Body of pancreas (tissue), 4 donors: ENCODE results near the gene SIGLEC8. TPM values are rescaled to one million over a fixed set of nuclear protein-coding genes. Genes with fewer than 3 reads are reported as not detected.

Experiments used
- ATAC-seq: fragments of 150-250 bp; one replicate; pipeline ENCODE4 v1.9.1; 2016
- DNase-seq, 4 donors: peaks; one replicate each; pipeline ENCODE4 v3.0.0-alpha.2; 2019
- H3K27ac ChIP-seq, 4 donors: fragments of 200-600 bp; sonication (generic); 1 replicate in 3 of 4; 2 replicates in 1 of 4; pipeline versions ENCODE4 v1.5.1 to v1.6.1; 2016 to 2019; ENCODE audit warnings: mild to moderate bottlenecking in 1 of 4, mixed read lengths in 1 of 4, moderate library complexity in 1 of 4
- H3K27me3 ChIP-seq, 2 donors: fragments of 200-600 bp; sonication (generic); one replicate each; pipeline ENCODE4 v1.6.0; 2016; ENCODE audit warnings: mild to moderate bottlenecking in 1 of 2
- H3K36me3 ChIP-seq, 2 donors: fragments of 200-600 bp; sonication (generic); replicated peaks in 1 of 2; 2 replicates each; pipeline ENCODE4 v1.5.1; 2016; ENCODE audit warnings: low read depth in 2 of 2; ENCODE audit not compliant: insufficient read depth in 1 of 2
- H3K4me1 ChIP-seq: fragments of 200-600 bp; sonication (generic); one replicate; pipeline ENCODE4 v1.6.0; 2016
- H3K4me3 ChIP-seq, 2 donors: fragments of 200-600 bp; sonication (generic); 1 replicate in 1 of 2; 2 replicates in 1 of 2; pipeline ENCODE4 v1.5.1; 2016 to 2019
- H3K9me3 ChIP-seq, 3 donors: fragments of 200-600 bp; sonication (generic); 1 replicate in 2 of 3; 2 replicates in 1 of 3; pipeline ENCODE4 v1.5.1; 2016
- POLR2A ChIP-seq, 3 donors: fragments of 450-650 bp; IDR thresholded peaks; one replicate each; pipeline ENCODE4 v1.6.1; 2016; ENCODE audit warnings: antibody characterized with exemption in 3 of 3, mild to moderate bottlenecking in 2 of 3
- WGBS, 2 donors: methylation state at CpG; one replicate each; pipeline ENCODE4 v1.1.5; 2017; 5-methylcytosine and 5-hydroxymethylcytosine counted together
- intact Hi-C: fragments of 100-400 bp; cut with DNase I; formaldehyde crosslinking; loops from one replicate; pipeline ENCODE4 v1.15.1; 2023
- total RNA-seq, 2 donors: library from RNA; depleted of rRNA; stranded (reverse); fragments of >200 nt; gene quantifications; one replicate each; pipeline ENCODE4 v1.1.0, GENCODE V29; 2016
- TF ChIP-seq, protein P1 (sequence below), 7 experiments: fragments of 450-650 bp in 4 of 7; fragments of 200-600 bp in 3 of 7; sonication (generic) in 3 of 7; IDR thresholded peaks; one replicate each; pipeline ENCODE4 v1.5.1; 2016 to 2019; ENCODE audit warnings: antibody characterized with exemption in 7 of 7

SIGLEC8 gene
- total RNA-seq, 2 donors from 2014 or later, result 0.52 TPM; not detected in 1

DNA sequence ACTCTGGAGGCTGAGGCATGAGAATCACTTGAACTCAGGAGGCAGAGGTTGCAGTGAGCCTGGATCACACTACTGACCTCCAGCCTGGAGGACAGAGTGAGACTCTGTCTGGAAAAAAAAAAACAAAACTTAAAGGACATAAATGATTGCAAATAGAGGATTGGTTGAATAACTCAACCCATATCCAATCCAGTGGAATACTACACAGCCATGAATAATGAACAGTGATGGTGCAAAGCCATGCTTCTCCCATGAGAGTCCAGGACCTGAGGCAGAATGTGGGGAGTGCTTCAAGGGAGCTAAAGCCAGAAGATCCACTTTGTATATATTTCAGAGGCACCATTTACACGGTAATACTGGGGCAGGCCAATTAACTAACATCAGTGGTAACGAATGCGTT is 17.9 kb upstream of the SIGLEC8 start:
- TF ChIP-seq, protein P1, sequence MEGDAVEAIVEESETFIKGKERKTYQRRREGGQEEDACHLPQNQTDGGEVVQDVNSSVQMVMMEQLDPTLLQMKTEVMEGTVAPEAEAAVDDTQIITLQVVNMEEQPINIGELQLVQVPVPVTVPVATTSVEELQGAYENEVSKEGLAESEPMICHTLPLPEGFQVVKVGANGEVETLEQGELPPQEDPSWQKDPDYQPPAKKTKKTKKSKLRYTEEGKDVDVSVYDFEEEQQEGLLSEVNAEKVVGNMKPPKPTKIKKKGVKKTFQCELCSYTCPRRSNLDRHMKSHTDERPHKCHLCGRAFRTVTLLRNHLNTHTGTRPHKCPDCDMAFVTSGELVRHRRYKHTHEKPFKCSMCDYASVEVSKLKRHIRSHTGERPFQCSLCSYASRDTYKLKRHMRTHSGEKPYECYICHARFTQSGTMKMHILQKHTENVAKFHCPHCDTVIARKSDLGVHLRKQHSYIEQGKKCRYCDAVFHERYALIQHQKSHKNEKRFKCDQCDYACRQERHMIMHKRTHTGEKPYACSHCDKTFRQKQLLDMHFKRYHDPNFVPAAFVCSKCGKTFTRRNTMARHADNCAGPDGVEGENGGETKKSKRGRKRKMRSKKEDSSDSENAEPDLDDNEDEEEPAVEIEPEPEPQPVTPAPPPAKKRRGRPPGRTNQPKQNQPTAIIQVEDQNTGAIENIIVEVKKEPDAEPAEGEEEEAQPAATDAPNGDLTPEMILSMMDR (IDR thresholded peaks at IDR 0.05), result no peak
- TF ChIP-seq POLR2A (IDR thresholded peaks at IDR 0.05), result no peak
- Histone ChIP-seq H3K36me3 (no peaks in the 10 kb centered on the region), H3K9me3 (no peaks in the 10 kb centered on the region), H3K27ac (no peak overlapping the region), H3K4me1 (no peaks in the 10 kb centered on the region), H3K4me3 (no peak overlapping the region), H3K27me3 (no peaks in the 10 kb centered on the region)
- no peak for ATAC-seq
- intact Hi-C loops, result loop anchor here (10.0 kb wide), 1 partner anchor 179 kb away; no protein-coding TSS in a partner anchor
- DNase-seq, result no peak
- WGBS, 2 donors, result 77 to 86% methylated on average over 3 of the region's 3 CpGs

DNA sequence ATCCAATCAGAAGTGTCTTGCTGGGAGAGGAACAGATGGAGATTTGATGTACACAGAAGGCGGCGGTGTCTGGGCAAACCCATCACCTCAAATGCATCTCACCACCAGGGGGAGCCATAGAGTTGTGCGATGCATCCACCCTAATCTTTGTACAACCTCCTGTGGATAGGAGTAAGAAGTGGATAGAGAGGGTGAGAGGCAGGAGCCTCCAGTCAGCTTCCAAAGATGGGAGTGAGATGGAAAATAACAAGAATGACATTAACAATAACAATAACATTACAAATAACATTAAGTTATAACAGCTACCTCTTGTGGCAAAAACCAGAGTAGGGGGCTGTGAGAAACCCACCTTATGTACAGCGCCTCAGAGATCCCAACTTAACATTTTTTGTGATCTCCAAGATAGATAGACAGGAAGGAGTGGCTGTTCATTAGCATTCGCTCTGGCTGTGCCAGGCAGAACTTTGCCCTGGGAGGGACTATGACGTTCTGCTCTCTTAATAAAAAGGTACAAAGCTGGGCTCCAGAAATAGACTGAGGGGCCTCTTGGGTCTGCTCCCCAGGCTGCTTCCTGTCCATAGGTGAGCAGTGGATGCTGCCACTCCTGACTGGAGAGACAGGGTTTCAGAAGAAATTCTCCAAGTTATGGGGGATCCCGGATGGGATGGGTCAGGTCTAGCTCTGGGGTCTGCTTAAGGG is 14.9 kb upstream of the SIGLEC8 start:
- Histone ChIP-seq H3K4me1 (no peaks in the 10 kb centered on the region), H3K36me3 (no peaks in the 10 kb centered on the region), H3K27me3 (no peaks in the 10 kb centered on the region), H3K9me3 (no peaks in the 10 kb centered on the region), H3K4me3 (no peak overlapping the region), H3K27ac (no peak overlapping the region)
- DNase-seq, result peak; percentile 74 to 83 (median 78)
- intact Hi-C loops, result loop anchor here (10.0 kb wide), 1 partner anchor 182 kb away; no protein-coding TSS in a partner anchor
- 23 to 26% methylated on average over 7 of the region's 7 CpGs for WGBS, 2 donors
- no peak for TF ChIP-seq POLR2A (IDR thresholded peaks at IDR 0.05)
- TF ChIP-seq, protein P1 (IDR thresholded peaks at IDR 0.05), result peak; percentile 68 to 91 (median 72)
- peak; percentile 53 for ATAC-seq

DNA sequence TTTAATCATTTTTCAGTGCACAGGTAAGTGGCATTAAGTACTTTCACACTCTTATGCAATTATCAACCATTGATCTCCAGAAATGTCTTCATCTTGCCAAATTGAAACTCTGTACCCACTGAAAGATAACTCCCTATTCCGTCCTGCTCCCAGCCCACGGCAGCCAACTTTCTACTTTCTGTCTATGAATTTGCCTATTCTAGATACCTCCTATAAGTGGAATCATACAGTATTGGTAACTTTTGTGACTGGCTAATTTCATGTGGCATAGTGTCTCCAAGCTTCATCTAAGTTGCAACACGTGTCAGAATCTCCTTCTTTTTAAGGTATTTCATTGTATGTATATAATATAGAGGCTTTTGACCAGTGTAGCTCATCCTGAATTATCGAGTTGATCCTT is 14.4 kb upstream of the SIGLEC8 start:
- ATAC-seq (no peak), DNase-seq (no peak)
- TF ChIP-seq POLR2A (IDR thresholded peaks at IDR 0.05), result no peak
- TF ChIP-seq, protein P1 (IDR thresholded peaks at IDR 0.05), result no peak
- Histone ChIP-seq H3K4me1 (no peaks in the 10 kb centered on the region), H3K27me3 (no peaks in the 10 kb centered on the region), H3K27ac (no peak overlapping the region), H3K36me3 (no peaks in the 10 kb centered on the region), H3K4me3 (no peak overlapping the region), H3K9me3 (no peaks in the 10 kb centered on the region)
- 4 to 6% methylated on average over 4 of the region's 4 CpGs for WGBS, 2 donors
- intact Hi-C loops, result loop anchor here (10.0 kb wide), 1 partner anchor 182 kb away; no protein-coding TSS in a partner anchor

DNA sequence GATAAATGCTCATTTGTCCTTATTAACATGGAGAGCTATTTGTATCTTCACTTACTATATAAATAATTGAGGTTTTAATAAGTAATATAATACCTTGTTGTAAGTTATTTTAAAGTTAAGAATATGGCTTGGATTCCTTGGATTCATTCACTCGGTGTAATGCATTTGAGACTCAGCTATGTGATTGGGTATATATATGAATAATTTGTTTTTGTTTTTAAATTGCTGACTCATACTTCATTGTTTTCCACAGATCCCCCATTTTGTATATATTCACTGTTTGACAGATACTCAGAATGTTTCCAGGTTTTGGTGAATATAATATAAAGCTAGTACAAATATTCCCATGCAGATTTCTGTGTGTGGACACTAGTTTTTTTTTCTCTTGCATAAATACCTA is 13.3 kb upstream of the SIGLEC8 start:
- DNase-seq (no peak), ATAC-seq (no peak)
- WGBS, 2 donors, result 40 to 44% methylated on average over 1 of the region's 1 CpG
- H3K4me3 ChIP-seq, result no peak overlapping the region
- intact Hi-C loops, result loop anchor here (10.0 kb wide), 1 partner anchor 183 kb away; no protein-coding TSS in a partner anchor
- no peaks in the 10 kb centered on the region for H3K9me3 ChIP-seq
- TF ChIP-seq, protein P1 (IDR thresholded peaks at IDR 0.05), result no peak
- no peak for TF ChIP-seq POLR2A (IDR thresholded peaks at IDR 0.05)
- H3K4me1 ChIP-seq, result no peaks in the 10 kb centered on the region
- no peak overlapping the region for H3K27ac ChIP-seq
- no peaks in the 10 kb centered on the region for H3K27me3 ChIP-seq
- no peaks in the 10 kb centered on the region for H3K36me3 ChIP-seq

DNA sequence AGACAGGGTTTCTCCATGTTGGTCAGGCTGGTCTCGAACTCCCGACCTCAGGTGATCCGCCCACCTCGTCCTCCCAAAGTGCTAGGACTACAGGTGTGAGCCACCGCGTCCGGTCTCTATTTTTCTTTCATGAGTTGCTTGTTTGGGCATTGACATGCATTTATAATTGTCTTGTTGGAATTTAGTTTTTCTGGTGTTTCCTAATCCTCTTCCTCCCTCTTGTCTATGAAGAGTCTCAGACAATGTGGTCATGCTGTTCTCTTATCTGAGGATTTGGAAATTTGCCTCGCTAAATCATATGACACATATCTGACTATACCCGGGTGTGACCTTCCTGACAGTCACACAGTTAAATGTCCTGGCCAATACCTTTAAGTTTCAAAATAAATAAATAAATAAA is 12.7 kb upstream of the SIGLEC8 start:
- H3K36me3 ChIP-seq, result no peaks in the 10 kb centered on the region
- no peak for TF ChIP-seq POLR2A (IDR thresholded peaks at IDR 0.05)
- TF ChIP-seq, protein P1 (IDR thresholded peaks at IDR 0.05), result no peak
- DNase-seq, result no peak
- H3K27me3 ChIP-seq, result no peaks in the 10 kb centered on the region
- intact Hi-C loops, result loop anchor here (10.0 kb wide), 1 partner anchor 184 kb away; no protein-coding TSS in a partner anchor
- no peak for ATAC-seq
- no peak overlapping the region for H3K27ac ChIP-seq
- 54 to 60% methylated on average over 9 of the region's 9 CpGs for WGBS, 2 donors
- H3K9me3 ChIP-seq, result no peaks in the 10 kb centered on the region
- H3K4me3 ChIP-seq, result no peak overlapping the region
- H3K4me1 ChIP-seq, result no peaks in the 10 kb centered on the region
